Left ventricle myocardium inferior (tissue), 1 donor: Measurements from ENCODE around the gene C1orf159. TPM values are rescaled to one million over a fixed set of nuclear protein-coding genes. Genes with fewer than 3 reads are reported as not detected.

ENCODE experiments used
- DNase-seq: peaks from one replicate; pipeline ENCODE4 v3.0.0-alpha.2; 2020
- H3K27ac ChIP-seq: fragments of 200-600 bp; replicated peaks from 2 replicates; pipeline ENCODE4 v1.8.0; 2021
- H3K27me3 ChIP-seq: fragments of 200-600 bp; 2 replicates; pipeline ENCODE4 v1.8.0; 2021; ENCODE audit warnings: low read depth
- H3K36me3 ChIP-seq: fragments of 200-600 bp; 2 replicates; pipeline ENCODE4 v1.8.0; 2021
- H3K4me1 ChIP-seq: fragments of 200-600 bp; 2 replicates; pipeline ENCODE4 v1.8.0; 2021
- H3K4me3 ChIP-seq: fragments of 200-600 bp; 2 replicates; pipeline ENCODE4 v1.8.0; 2021; ENCODE audit warnings: mild to moderate bottlenecking, moderate library complexity
- H3K9me3 ChIP-seq: fragments of 200-600 bp; replicated peaks from 2 replicates; pipeline ENCODE4 v1.8.0; 2021
- intact Hi-C: fragments of 100-400 bp; cut with micrococcal nuclease; formaldehyde crosslinking; loops from one replicate; pipeline ENCODE4 v1.11.0; 2022
- total RNA-seq: library from RNA; stranded (reverse); fragmentation: NEBNext Ultra II Directional; extraction: Animal tissue kit (Norgen Biotek cat#: 25700); gene quantifications from one replicate; pipeline ENCODE4 v1.2.1, GENCODE V29; 2021
- TF ChIP-seq, protein P1 (sequence below): fragments of 200-600 bp; IDR thresholded peaks from 2 replicates; pipeline ENCODE4 v1.8.0; 2021; ENCODE audit warnings: antibody characterized with exemption, mild to moderate bottlenecking, borderline replicate concordance
- donor health status: DM: no; HTN: yes; CAD: no; lungs with severe emphysema.

C1orf159 gene
- total RNA-seq, 1 donor from 2014 or later: 3.8 TPM

DNA sequence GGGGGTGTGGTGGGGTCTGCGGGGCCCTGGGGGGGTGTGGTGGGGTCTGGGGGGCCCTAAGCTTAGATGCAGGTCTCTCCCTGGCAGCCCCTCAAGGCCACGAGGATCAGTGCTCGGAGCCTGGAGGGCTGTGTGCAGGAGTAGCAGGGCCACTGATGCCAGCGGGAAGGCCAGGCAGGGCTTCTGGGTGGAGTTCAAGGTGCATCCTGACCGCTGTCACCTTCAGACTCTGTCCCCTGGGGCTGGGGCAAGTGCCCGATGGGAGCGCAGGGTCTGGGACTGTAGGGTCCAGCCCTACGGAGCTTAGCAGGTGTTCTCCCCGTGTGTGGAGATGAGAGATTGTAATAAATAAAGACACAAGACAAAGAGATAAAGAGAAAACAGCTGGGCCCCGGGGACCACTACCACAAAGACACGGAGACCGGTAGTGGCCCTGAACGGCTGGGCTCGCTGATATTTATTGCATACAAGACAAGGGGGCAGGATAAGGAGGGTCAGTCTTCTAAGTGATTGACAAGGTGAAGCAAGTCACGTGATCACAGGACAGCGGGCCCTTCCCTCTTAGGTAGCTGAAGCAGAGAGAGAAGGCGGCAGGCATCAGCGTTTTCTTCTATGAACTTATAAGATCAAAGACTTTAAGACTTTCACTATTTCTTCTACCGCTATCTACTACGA is 50.5 kb downstream of the C1orf159 start:
- H3K4me1 ChIP-seq: peaks cover 32% of the 10 kb centered on the region
- no peak overlapping the region for H3K27ac ChIP-seq
- TF ChIP-seq, protein P1, sequence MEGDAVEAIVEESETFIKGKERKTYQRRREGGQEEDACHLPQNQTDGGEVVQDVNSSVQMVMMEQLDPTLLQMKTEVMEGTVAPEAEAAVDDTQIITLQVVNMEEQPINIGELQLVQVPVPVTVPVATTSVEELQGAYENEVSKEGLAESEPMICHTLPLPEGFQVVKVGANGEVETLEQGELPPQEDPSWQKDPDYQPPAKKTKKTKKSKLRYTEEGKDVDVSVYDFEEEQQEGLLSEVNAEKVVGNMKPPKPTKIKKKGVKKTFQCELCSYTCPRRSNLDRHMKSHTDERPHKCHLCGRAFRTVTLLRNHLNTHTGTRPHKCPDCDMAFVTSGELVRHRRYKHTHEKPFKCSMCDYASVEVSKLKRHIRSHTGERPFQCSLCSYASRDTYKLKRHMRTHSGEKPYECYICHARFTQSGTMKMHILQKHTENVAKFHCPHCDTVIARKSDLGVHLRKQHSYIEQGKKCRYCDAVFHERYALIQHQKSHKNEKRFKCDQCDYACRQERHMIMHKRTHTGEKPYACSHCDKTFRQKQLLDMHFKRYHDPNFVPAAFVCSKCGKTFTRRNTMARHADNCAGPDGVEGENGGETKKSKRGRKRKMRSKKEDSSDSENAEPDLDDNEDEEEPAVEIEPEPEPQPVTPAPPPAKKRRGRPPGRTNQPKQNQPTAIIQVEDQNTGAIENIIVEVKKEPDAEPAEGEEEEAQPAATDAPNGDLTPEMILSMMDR: no peak
- intact Hi-C loops: loop anchor here (10.0 kb wide), 1 partner anchor 81 kb away; the partner anchor contains the start of gene PERM1
- H3K9me3 ChIP-seq: no peaks in the 10 kb centered on the region
- no peaks in the 10 kb centered on the region for H3K36me3 ChIP-seq
- peaks cover 92% of the 10 kb centered on the region for H3K27me3 ChIP-seq
- H3K4me3 ChIP-seq: no peak overlapping the region
- DNase-seq: no peak

DNA sequence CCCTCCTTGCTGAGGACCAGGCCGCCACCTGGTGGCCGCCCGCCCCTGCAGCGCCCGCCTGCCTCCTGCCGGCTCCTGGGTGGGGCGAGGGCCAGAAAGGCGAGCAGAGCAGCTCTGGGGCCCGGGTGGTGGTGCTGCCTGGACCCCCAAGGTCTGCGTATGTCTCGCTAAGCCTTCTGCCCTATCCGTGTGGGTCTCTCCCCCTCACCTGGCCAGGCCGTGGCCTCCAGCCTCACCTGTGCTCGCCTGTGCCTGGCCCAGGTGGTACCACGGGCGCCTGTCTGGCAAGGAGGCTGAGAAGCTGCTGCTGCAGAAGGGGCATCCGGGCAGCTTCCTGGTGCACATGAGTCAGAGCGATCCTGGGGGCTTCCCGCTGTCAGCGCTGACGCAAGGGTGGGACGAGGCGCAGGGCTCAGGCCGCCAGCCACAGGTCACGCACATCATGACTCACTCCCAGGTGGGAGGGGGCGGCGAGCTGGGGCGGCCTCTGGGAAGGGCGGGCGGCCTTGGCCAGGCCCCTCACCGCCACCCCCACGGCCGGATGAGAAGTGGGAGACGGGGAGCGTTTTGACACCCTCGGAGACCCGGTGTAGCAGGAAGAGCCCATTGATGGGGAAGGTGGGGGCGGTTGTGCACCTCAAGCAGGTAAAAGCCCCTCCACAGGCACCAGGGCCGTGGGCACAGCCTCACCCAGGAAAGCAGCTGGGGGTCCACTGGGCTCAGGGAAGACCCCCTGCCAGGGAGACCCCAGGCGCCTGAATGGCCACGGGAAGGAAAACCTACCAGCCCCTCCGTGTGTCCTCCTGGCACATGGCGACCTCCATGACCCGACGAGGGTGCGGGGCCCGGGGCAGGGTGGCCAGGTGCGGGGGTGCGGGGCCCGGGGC is 51.7 kb downstream of the C1orf159 start:
- peaks cover 92% of the 10 kb centered on the region for H3K27me3 ChIP-seq
- no peak overlapping the region for H3K27ac ChIP-seq
- no peaks in the 10 kb centered on the region for H3K36me3 ChIP-seq
- TF ChIP-seq, protein P1: peak; percentile 94
- peak; percentile 52 for DNase-seq
- H3K4me3 ChIP-seq: no peak overlapping the region
- no peaks in the 10 kb centered on the region for H3K9me3 ChIP-seq
- peaks cover 32% of the 10 kb centered on the region for H3K4me1 ChIP-seq
- intact Hi-C loops: loop anchor here (10.0 kb wide), 1 partner anchor 79 kb away; the partner anchor contains the start of gene PERM1

DNA sequence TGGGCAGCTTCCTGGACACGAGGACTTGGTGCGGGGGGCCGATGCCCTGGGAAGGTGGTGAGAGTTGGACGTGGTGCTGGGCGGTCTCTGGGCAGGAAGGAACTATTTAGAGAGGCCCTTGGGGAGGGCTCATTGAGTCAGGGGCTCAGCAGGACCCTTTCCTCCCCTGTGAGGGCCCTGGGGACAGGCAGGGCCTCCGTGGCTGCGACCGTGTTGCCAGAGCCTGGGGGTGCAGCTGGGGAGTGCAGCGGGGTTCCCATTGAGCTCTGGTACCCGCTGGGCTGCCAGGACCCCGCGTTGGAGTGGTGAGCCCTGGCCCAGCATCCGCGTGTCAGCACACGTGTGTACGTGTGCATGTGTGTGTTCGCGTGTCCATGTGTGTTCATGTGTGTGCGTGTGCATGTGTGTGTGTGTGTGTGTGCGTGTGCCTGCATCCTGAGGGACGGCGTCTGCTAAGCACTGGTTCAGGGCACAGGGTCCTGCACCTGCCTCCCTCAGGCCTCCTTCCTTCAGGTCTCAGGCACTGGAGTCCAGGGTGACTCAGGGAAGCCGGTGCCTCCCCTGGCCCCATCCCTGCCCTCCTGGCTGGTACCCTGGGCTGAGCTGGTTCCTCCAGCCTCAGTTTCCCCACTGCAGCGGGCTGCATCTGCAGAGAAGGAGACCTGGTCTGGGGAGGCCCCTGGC is 52.5 kb downstream of the C1orf159 start:
- Histone ChIP-seq H3K4me3 (no peak overlapping the region), H3K4me1 (peaks cover 32% of the 10 kb centered on the region), H3K36me3 (no peaks in the 10 kb centered on the region), H3K27ac (no peak overlapping the region), H3K27me3 (peaks cover 92% of the 10 kb centered on the region), H3K9me3 (no peaks in the 10 kb centered on the region)
- DNase-seq: no peak
- TF ChIP-seq, protein P1: no peak
- intact Hi-C loops: loop anchor here (10.0 kb wide), 1 partner anchor 79 kb away; the partner anchor contains the start of gene PERM1

DNA sequence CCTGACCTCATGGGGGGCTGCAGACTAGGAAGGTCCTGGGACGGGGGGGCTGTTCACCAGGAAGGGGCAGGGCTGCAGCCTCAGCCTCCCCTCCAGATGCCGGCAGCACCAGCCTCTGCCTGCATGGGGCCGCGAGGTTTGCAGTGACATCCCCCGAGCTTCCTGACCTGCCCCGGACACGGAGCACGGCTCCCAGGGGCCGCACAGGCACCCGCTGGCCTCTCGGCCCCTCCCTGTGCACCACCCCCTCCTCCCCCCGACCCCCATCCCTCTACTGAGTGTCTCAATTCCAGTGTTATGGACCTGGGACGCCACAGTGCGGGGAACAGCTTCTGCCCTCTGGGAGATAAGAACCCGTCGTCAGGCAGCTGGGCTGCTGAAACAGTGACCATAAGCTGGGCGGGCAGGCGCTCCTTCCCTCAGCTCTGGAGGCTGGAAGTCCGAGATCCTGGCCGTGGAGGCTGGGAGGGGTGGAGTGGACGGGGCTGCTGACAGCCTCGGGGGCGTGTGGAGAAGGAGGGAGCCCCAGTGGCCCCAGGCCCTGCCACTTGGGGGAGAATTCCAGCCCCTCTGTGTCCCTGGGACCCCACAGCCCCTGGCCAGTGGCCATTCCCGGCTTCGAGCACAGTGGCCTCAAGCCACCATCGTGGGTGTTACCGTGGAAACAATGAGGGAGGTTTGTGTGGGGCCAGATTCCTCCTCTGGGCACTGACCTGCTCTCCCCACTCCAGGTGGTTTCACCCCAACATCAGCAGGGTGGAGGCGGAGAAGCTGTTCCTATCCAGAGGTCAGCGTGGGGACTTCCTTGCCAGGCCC is 53.3 kb downstream of the C1orf159 start:
- TF ChIP-seq, protein P1: no peak
- Histone ChIP-seq H3K4me1 (peaks cover 34% of the 10 kb centered on the region), H3K9me3 (no peaks in the 10 kb centered on the region), H3K27ac (no peak overlapping the region), H3K4me3 (no peak overlapping the region), H3K36me3 (no peaks in the 10 kb centered on the region), H3K27me3 (peaks cover 92% of the 10 kb centered on the region)
- DNase-seq: no peak
- intact Hi-C loops: loop anchor here (10.0 kb wide), 1 partner anchor 78 kb away; the partner anchor contains the start of gene PERM1
